Kidney (tissue), 14 donors: ENCODE data around the gene CACNA1S. TPM values are rescaled to one million over a fixed set of nuclear protein-coding genes. Genes with fewer than 3 reads are reported as not detected.

Experiments used
- DNase-seq, 5 donors: peaks; one replicate each; pipeline ENCODE4 v3.0.0-alpha.2; 2013 to 2020
- FAIRE-seq: peaks from 2 replicates; lab custom pipeline; 2012; peaks lifted over from hg19 to GRCh38; lab: Jason Lieb, UNC
- H3K27ac ChIP-seq, 2 donors: one replicate each; pipeline ENCODE4 v1.7.0; 2013; ENCODE audit warnings: low read depth in 2 of 2, low read length in 2 of 2, inconsistent platforms in 1 of 2
- H3K27me3 ChIP-seq: one replicate; pipeline ENCODE4 v1.7.1; 2013; ENCODE audit warnings: low read length, inconsistent platforms; ENCODE audit not compliant: control insufficient read depth, insufficient read depth
- H3K36me3 ChIP-seq, 3 donors: one replicate each; pipeline versions ENCODE4 v1.7.0 to v1.7.1; 2013; ENCODE audit warnings: low read length in 3 of 3, control low read depth in 1 of 3, inconsistent platforms in 1 of 3; ENCODE audit not compliant: insufficient read depth in 3 of 3, control insufficient read depth in 2 of 3
- H3K4me1 ChIP-seq, 3 donors: one replicate each; pipeline versions ENCODE4 v1.7.0 to v1.7.1; 2013; ENCODE audit warnings: low read length in 3 of 3, inconsistent platforms in 1 of 3, low read depth in 1 of 3; ENCODE audit not compliant: control insufficient read depth in 2 of 3, insufficient read depth in 2 of 3
- H3K4me3 ChIP-seq, 3 donors: one replicate each; pipeline versions ENCODE4 v1.7.0 to v1.8.1; 2013; ENCODE audit warnings: low read length in 3 of 3, control low read depth in 1 of 3, inconsistent platforms in 1 of 3
- H3K9ac ChIP-seq, 3 donors: one replicate each; pipeline versions ENCODE4 v1.7.0 to v1.7.1; 2013; ENCODE audit warnings: low read length in 3 of 3, control low read depth in 1 of 3, inconsistent platforms in 1 of 3
- H3K9me3 ChIP-seq, 3 donors: one replicate each; pipeline versions ENCODE4 v1.7.0 to v1.7.1; 2013; ENCODE audit warnings: low read length in 3 of 3, control low read depth in 1 of 3, inconsistent platforms in 1 of 3; ENCODE audit not compliant: control insufficient read depth in 2 of 3, insufficient read depth in 1 of 3
- intact Hi-C: fragments of 100-400 bp; cut with DNase I; formaldehyde crosslinking; loops from one replicate; pipeline ENCODE4 v1.11.1; 2022
- polyA plus RNA-seq: library from polyadenylated mRNA; stranded (reverse); fragments of 350-450 nt; fragmentation: Illumina TruSeq; extraction: RNeasy Lipid Tissue Mini Kit (QIAGEN cat#74804); gene quantifications from one replicate; pipeline ENCODE4 v1.2.3, GENCODE V29; 2014; ENCODE audit warnings: low read depth, low replicate concordance; ENCODE audit not compliant: insufficient read depth
- total RNA-seq: library from RNA; stranded (reverse); fragmentation: NEBNext Ultra II Directional; extraction: Animal tissue kit (Norgen Biotek cat#: 25700); gene quantifications from one replicate; pipeline ENCODE4 v1.2.1, GENCODE V29; 2021
- TF ChIP-seq, protein P1 (sequence below): IDR thresholded peaks from 3 replicates; pipeline ENCODE4 v1.5.1; 2012; ENCODE audit warnings: mild to moderate bottlenecking, moderate library complexity, borderline replicate concordance; ENCODE audit not compliant: insufficient read depth; ENCODE audit errors: extremely low read depth
- donor health status: control.
- donor health status: control.
- donor health status: control.
- donor health status: control.
- donor health status: control.
- donor health status: DM: yes; HTN: yes; CAD: no.
- donor health status: Normal renal cell carcinoma (clear cell type).

The CACNA1S gene
- total and polyA plus RNA-seq, 2 donors from 2014 or later, result 0.41 TPM; not detected in 1

DNA sequence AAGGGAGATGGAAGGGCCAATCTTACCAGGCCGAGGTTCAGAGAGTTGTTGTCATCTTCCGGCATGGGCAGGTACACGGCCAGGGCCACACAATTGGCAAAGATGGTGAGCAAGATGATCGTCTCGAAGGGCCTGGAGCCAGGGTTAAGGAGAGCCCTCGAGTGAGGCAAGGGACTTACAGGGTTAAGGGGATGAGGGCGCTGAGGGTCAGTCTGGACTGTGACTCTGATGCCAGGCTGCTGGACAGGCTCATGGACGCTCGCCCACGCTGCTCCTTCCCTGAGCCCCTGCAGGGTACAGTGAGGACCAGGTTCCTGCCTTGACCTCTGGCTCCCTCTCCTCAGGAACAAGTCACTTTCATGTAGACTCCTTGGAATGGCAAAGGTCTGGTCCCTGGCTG lies 2.1 kb downstream of the CACNA1S start:
- intact Hi-C loops, result loop anchor here (5.0 kb wide), 1 partner anchor 143 kb away; no protein-coding TSS in a partner anchor
- FAIRE-seq, result no peak

DNA sequence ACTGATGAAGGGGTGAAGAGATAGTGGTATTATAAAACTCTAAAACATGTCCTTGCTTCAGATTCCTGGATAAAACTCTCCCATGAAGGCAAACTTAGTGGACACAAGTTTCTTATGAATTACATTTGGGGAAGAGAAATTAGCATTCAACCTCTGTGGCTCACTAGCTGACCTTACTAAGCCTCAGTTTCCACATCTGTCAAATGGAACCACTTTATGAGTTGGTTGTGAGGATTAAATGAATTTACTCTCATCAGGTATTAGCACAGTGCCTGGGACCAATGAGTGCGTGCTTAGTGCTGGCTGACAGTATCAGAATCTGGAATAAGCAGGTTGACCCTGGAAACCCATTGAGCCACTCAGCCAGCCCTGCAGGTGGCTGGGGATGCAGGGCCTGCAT lies 2.6 kb downstream of the CACNA1S start:
- intact Hi-C loops, result loop anchor here (5.0 kb wide), 1 partner anchor 142 kb away; no protein-coding TSS in a partner anchor
- TF ChIP-seq, protein P1, sequence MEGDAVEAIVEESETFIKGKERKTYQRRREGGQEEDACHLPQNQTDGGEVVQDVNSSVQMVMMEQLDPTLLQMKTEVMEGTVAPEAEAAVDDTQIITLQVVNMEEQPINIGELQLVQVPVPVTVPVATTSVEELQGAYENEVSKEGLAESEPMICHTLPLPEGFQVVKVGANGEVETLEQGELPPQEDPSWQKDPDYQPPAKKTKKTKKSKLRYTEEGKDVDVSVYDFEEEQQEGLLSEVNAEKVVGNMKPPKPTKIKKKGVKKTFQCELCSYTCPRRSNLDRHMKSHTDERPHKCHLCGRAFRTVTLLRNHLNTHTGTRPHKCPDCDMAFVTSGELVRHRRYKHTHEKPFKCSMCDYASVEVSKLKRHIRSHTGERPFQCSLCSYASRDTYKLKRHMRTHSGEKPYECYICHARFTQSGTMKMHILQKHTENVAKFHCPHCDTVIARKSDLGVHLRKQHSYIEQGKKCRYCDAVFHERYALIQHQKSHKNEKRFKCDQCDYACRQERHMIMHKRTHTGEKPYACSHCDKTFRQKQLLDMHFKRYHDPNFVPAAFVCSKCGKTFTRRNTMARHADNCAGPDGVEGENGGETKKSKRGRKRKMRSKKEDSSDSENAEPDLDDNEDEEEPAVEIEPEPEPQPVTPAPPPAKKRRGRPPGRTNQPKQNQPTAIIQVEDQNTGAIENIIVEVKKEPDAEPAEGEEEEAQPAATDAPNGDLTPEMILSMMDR, result no peak
- DNase-seq (no peak), FAIRE-seq (no peak)
- Histone ChIP-seq H3K9ac (no peak overlapping the region), H3K4me1 (peaks cover 0 to 3% (median 0%) of the 10 kb centered on the region in 3 donors), H3K36me3 (no peaks in the 10 kb centered on the region), H3K27ac (no peak overlapping the region), H3K27me3 (no peaks in the 10 kb centered on the region), H3K4me3 (no peak overlapping the region), H3K9me3 (no peaks in the 10 kb centered on the region)

More for the DNA sequence above, 2.1 kb downstream of the CACNA1S start:
- Histone ChIP-seq H3K4me3 (no peak overlapping the region), H3K27me3 (no peaks in the 10 kb centered on the region), H3K36me3 (no peaks in the 10 kb centered on the region), H3K9me3 (no peaks in the 10 kb centered on the region), H3K4me1 (peaks cover 0 to 3% (median 0%) of the 10 kb centered on the region in 3 donors), H3K27ac (no peak overlapping the region), H3K9ac (no peak overlapping the region)
- TF ChIP-seq, protein P1, result no peak
- peak in 1 of 5 donors; percentile 41 for DNase-seq

DNA sequence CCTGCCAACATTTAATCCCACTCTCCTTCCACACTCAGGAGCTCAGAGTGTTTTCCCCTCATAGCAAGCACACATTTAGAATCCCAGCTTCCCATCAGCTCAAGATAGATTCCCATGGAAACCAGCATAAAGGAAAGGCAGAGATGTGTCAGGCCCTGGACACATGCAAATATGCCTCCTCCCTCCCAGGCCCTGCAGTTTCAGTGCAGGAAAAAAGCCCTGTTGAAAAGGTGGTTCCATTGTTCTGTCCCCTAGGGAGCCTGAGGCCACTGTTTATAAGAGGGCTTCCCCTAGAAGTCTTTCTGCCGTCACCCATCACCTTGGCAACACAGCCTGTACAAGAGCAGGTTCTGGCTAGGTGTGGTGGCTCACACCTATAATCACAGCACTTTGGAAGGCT lies 3.6 kb downstream of the CACNA1S start:
- no peaks in the 10 kb centered on the region for H3K36me3 ChIP-seq
- no peak overlapping the region for H3K4me3 ChIP-seq
- no peaks in the 10 kb centered on the region for H3K27me3 ChIP-seq
- no peak overlapping the region for H3K9ac ChIP-seq
- TF ChIP-seq, protein P1, result no peak
- no peaks in the 10 kb centered on the region for H3K4me1 ChIP-seq
- intact Hi-C loops, result no loop called here
- no peak for FAIRE-seq
- no peak for DNase-seq
- H3K27ac ChIP-seq, result no peak overlapping the region
- no peaks in the 10 kb centered on the region for H3K9me3 ChIP-seq

DNA sequence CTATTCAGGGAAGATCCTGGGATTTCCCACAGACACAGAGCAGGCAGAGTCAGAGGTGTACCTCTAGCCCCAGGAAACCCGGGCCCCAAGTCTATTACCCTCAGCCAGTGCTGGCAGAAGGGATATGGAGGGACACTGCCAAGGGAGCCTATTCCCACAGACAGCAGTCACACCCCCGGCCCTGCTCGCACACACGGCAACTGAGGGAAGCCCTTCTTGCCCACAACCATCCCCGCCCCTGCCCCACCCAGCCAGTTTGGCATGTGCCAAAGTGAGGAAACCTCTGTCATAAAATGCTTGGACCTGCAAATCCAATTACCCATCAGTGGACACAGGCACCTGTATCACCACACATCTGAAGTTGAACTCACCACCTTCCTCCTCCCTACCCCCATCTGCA lies 6.5 kb downstream of the CACNA1S start:
- H3K9ac ChIP-seq, result no peak overlapping the region
- no peaks in the 10 kb centered on the region for H3K27me3 ChIP-seq
- H3K36me3 ChIP-seq, result no peaks in the 10 kb centered on the region
- no peak overlapping the region for H3K4me3 ChIP-seq
- no peaks in the 10 kb centered on the region for H3K9me3 ChIP-seq
- TF ChIP-seq, protein P1, result no peak
- DNase-seq (peak in 1 of 5 donors; percentile 51), FAIRE-seq (no peak)
- H3K4me1 ChIP-seq, result no peaks in the 10 kb centered on the region
- intact Hi-C loops, result no loop called here
- no peak overlapping the region for H3K27ac ChIP-seq
